GM11168 (cell line): Measurements from ENCODE around the gene SNX30.

Source experiments
- in situ Hi-C: fragments of 300-500 bp; cut with MboI; formaldehyde crosslinking; loops from one replicate; pipeline ENCODE4 v1.12.0; 2022; ENCODE audit warnings: low sequenced_read_pairs; ENCODE audit not compliant: unreplicated experiment

The SNX30 gene

GRCh38 chr9:112751056-112751795, 666 bp downstream of the SNX30 start:
- in situ Hi-C loops = no loop called here

GRCh38 chr9:112752334-112753125, 2.0 kb downstream of the SNX30 start:
- in situ Hi-C loops = no loop called here

GRCh38 chr9:112753725-112754124, 3.2 kb downstream of the SNX30 start:
- in situ Hi-C loops = no loop called here

GRCh38 chr9:112754578-112754977, 4.0 kb downstream of the SNX30 start:
- in situ Hi-C loops = no loop called here

- in situ Hi-C loops = no loop called here
These were observed 4.5 kb downstream of the SNX30 start for GRCh38 chr9:112755016-112755427.

DNA sequence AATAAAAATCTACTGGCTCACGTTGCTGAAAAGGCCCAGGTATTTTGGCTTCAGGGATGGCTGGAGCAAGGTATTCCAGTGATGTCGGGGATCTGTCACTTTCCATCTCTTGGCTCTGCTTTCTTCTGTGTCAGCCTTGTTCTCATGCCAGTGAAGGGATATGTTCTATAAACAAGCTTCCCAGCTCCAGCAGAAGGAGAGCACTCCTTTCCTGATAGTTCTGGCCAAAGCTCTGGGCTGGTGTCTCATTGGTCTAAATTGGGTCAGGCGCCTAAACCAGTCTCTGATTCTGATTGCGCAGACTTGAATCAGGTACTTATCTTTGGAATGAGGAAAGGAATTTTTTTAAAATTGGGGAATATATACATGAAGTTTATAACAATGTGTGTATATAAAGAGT, 5.1 kb downstream of the SNX30 start:
- in situ Hi-C loops = no loop called here

DNA sequence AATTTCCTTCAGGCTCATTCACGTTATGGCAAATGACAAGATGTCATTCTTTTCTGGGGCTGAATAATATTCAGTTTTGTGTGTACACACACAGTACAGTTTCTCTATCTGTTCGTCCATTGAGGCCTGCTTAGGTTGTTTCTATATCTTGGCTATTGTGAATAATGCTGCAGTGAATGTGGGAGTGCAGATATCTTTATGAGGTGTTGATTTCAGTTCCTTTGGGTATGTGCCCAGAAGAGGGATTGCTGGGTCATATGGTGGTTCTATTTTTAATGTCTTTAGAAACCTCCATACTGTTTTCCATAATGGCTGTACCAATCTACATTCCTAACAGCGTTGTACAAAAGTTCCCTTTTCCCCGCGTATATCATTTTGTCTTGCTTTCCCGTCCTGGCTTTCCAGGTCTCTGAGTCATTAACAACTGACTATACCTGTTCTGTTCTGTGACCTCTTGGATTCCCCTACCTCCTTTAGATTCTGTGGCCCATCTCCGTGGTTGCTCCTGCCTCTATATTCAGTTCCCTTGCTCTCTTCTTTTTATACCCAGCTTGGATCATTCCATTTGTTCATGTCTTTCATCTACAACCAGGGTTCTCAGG, 6.8 kb downstream of the SNX30 start:
- in situ Hi-C loops = no loop called here

GRCh38 chr9:112757940-112758339, 7.4 kb downstream of the SNX30 start:
- in situ Hi-C loops = no loop called here

- in situ Hi-C loops = no loop called here
These were observed 10.3 kb downstream of the SNX30 start for GRCh38 chr9:112760821-112761220.

- in situ Hi-C loops = no loop called here
These were observed 11.5 kb downstream of the SNX30 start for GRCh38 chr9:112761912-112762655.

GRCh38 chr9:112762726-112763518, 12.4 kb downstream of the SNX30 start:
- in situ Hi-C loops = no loop called here

GRCh38 chr9:112764344-112764743, 13.8 kb downstream of the SNX30 start:
- in situ Hi-C loops = no loop called here

DNA sequence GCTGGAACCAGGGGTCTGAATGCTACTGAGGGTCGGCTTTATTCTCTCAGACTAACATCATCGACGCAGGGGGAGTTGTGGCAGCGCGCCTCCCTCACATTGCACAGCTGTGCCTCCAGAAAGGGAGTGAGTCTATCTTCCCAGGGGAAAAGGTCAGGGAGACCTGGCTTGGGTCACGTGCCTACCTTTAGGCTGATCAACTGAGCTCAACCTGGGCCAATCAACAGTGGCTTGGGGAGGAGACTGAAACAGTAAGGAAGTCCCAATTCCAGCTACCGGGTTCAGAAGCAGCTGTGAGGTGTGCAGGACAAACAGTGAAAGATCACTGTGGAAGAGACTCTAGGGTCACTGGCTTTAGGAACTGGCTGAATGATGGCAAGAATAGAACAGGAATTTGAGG, 14.3 kb downstream of the SNX30 start:
- in situ Hi-C loops = no loop called here

DNA sequence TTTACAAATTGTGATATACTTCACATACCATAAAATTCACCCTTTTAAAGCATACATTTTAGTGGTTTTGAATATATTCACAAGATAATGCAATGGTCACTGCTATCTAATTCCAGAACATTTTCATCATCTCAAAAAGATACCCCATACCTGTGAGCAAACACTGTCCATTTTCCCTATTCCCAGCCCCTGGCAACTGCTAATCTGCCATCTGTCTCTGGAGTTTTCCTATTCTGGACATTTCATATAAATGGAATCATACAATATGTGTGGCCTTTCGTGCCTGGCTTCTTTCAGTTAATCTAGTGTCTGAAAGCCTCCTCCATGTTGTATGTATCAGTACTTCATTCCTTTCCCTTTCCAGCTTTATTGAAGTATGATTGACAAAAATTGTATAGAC, 14.7 kb downstream of the SNX30 start:
- in situ Hi-C loops = no loop called here

GRCh38 chr9:112771359-112772214, 21.0 kb downstream of the SNX30 start:
- in situ Hi-C loops = no loop called here

DNA sequence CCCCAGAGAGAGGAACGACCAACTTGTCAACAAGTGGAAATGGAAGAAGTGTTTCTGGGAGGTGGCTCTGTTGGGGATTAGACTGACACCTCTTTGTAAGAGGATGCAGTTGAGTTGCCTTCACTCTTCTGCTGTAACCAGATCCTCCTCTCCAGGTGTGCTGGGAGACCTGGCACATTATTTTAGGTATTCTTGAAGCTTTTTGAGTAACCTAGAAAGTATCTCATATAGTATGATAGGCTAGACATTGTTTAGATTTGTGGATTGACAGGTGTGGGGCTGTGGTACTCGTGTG, 21.6 kb downstream of the SNX30 start:
- in situ Hi-C loops = no loop called here

DNA sequence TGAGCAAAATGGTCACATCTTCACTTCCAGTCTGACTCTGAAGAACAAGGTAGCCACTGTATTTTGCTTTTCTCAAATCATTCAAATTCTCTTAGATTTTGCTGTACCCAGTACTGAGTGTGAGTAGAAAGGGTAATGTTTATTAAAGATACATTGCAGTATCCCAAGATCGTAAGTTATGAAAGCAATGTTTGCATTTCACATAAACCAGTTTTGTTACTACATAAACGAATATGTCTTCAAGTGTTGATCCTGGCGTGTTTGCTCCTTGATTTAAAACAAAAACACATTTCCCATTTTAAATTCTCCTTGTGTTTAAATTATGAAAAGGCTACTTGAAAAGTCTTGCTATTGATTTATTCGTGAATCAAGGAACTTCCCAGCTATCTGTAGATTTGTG, 22.0 kb downstream of the SNX30 start:
- in situ Hi-C loops = no loop called here

GRCh38 chr9:112774006-112774996, 23.7 kb downstream of the SNX30 start:
- in situ Hi-C loops = no loop called here
